Measurements from ENCODE around the gene PDIA4. TPM values are rescaled to one million over a fixed set of nuclear protein-coding genes. Genes with fewer than 3 reads are reported as not detected.
"Not testable (repeated sequence)": the region's sequence is repeated elsewhere in the genome, so short reads cannot be mapped to it uniquely, and the experiment has no call there.

PDIA4 gene
- total RNA-seq, 2 donors from 2014 or later = 32.3 to 48.9 TPM

- Histone ChIP-seq H3K27ac (no peak overlapping the region), H3K27me3 (no peaks in the 10 kb centered on the region), H3K4me1 (no peaks in the 10 kb centered on the region), H3K4me3 (no peak overlapping the region), H3K36me3 (peaks cover 91% of the 10 kb centered on the region), H3K9me3 (no peaks in the 10 kb centered on the region)
- TF ChIP-seq CTCF (IDR thresholded peaks at IDR 0.05) = no peak
- no peak for DNase-seq (ENCODE audit: low spot score)
Measured at GRCh38 chr7:149014309-149014708, 14.0 kb downstream of the PDIA4 start.

DNA sequence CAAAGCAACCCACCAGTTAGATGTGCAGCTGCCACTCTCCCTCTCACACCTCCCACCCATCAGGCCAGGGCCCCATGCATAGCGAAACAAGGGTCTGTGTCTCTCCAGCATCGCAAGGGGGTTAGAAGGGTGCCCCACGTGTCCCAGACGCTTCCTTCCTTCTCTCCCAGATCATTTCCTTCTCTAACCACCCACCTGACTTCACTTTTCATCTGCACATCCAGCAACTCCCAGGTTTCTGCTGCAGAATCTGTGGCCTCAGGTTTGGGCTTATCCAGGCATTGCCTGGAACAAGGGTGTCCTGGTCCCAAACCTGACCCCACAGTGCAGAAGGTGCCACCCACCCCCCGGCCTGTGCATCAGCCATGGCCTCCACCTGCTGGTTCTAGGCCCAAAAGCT, 14.4 kb downstream of the PDIA4 start:
- Histone ChIP-seq H3K4me3 (no peak overlapping the region), H3K27ac (no peak overlapping the region), H3K4me1 (no peaks in the 10 kb centered on the region), H3K36me3 (peaks cover 87% of the 10 kb centered on the region), H3K27me3 (no peaks in the 10 kb centered on the region), H3K9me3 (no peaks in the 10 kb centered on the region)
- no peak for DNase-seq (ENCODE audit: low spot score)
- no peak for TF ChIP-seq CTCF (IDR thresholded peaks at IDR 0.05)

DNA sequence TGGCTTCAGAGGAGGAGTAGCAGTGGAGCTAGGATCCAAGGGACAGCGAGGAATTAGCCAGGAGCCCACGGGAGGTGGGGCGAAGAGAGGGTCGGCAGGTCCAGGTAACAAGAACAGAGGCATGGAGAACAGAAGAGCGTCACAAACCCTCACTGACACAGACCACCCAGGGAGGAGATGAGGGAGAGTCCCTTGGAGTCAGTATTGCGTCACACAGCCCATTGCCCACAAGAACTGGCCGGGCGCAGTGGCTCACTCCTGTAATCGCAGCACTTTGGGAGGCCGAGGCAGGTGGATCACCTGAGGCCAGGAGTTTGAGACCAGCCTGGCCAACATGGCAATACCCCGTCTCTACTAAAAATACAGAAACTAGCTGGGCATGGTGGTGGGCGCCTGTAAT, 15.6 kb downstream of the PDIA4 start:
- not testable (repeated sequence) for H3K27me3 ChIP-seq; H3K4me3 ChIP-seq; H3K4me1 ChIP-seq; H3K27ac ChIP-seq; H3K9me3 ChIP-seq; DNase-seq (ENCODE audit: low spot score)
- H3K36me3 ChIP-seq = peaks cover 83% of the 10 kb centered on the region

GRCh38 chr7:149011491-149011890, 16.8 kb downstream of the PDIA4 start:
- TF ChIP-seq CTCF (IDR thresholded peaks at IDR 0.05) = no peak
- H3K4me1 ChIP-seq = no peaks in the 10 kb centered on the region
- no peaks in the 10 kb centered on the region for H3K27me3 ChIP-seq
- no peak overlapping the region for H3K4me3 ChIP-seq
- H3K36me3 ChIP-seq = peaks cover 86% of the 10 kb centered on the region
- no peak overlapping the region for H3K27ac ChIP-seq
- H3K9me3 ChIP-seq = no peaks in the 10 kb centered on the region
- DNase-seq (ENCODE audit: low spot score) = no peak

- H3K27ac ChIP-seq = no peak overlapping the region
- H3K9me3 ChIP-seq = no peaks in the 10 kb centered on the region
- DNase-seq (ENCODE audit: low spot score) = no peak
- no peaks in the 10 kb centered on the region for H3K27me3 ChIP-seq
- no peak for TF ChIP-seq CTCF (IDR thresholded peaks at IDR 0.05)
- no peaks in the 10 kb centered on the region for H3K4me1 ChIP-seq
- H3K4me3 ChIP-seq = no peak overlapping the region
- H3K36me3 ChIP-seq = peaks cover 81% of the 10 kb centered on the region
Measured at GRCh38 chr7:149010451-149010850, 17.9 kb downstream of the PDIA4 start.

GRCh38 chr7:149009527-149009926, 18.8 kb downstream of the PDIA4 start:
- Histone ChIP-seq H3K36me3 (peaks cover 80% of the 10 kb centered on the region), H3K27ac (no peak overlapping the region), H3K4me3 (no peak overlapping the region), H3K9me3 (no peaks in the 10 kb centered on the region), H3K27me3 (no peaks in the 10 kb centered on the region), H3K4me1 (no peaks in the 10 kb centered on the region)
- TF ChIP-seq CTCF (IDR thresholded peaks at IDR 0.05) = no peak
- no peak for DNase-seq (ENCODE audit: low spot score)
